Transverse colon (tissue), 4 donors: ENCODE measurements around the gene KRTAP2-3. TPM values are rescaled to one million over a fixed set of nuclear protein-coding genes. Genes with fewer than 3 reads are reported as not detected.
"Not testable (repeated sequence)": the region's sequence is repeated elsewhere in the genome, so short reads cannot be mapped to it uniquely, and the experiment has no call there.

ENCODE experiments used
- DNase-seq: peaks from one replicate; pipeline ENCODE4 v3.0.0-alpha.2; 2019
- H3K27ac ChIP-seq, 4 donors: fragments of 200-600 bp; sonication (generic); 2 replicates each; pipeline ENCODE4 v1.5.1; 2016 to 2018; ENCODE audit warnings: inconsistent platforms in 4 of 4
- H3K27me3 ChIP-seq: fragments of 200-600 bp; sonication (generic); 2 replicates; pipeline ENCODE4 v1.5.1; 2017; ENCODE audit warnings: inconsistent platforms
- H3K36me3 ChIP-seq, 4 donors: fragments of 200-600 bp; sonication (generic); 2 replicates each; pipeline ENCODE4 v1.5.1; 2017 to 2019; ENCODE audit warnings: inconsistent platforms in 4 of 4
- H3K4me1 ChIP-seq, 4 donors: fragments of 200-600 bp; sonication (generic); 2 replicates each; pipeline ENCODE4 v1.5.1; 2017 to 2020; ENCODE audit warnings: inconsistent platforms in 4 of 4
- H3K4me3 ChIP-seq, 4 donors: fragments of 200-600 bp; sonication (generic); 1 replicate in 1 of 4; 2 replicates in 3 of 4; pipeline versions ENCODE4 v1.5.1 to v1.6.1; 2017 to 2019; ENCODE audit warnings: inconsistent platforms in 4 of 4
- H3K9me3 ChIP-seq, 2 donors: fragments of 200-600 bp; sonication (generic); 2 replicates each; pipeline ENCODE4 v1.5.1; 2017 to 2019; ENCODE audit warnings: inconsistent platforms in 2 of 2
- EP300 ChIP-seq: sonication (generic); formaldehyde crosslinking; IDR thresholded peaks from one replicate; pipeline ENCODE4 v1.6.1; 2017; ENCODE audit warnings: antibody characterized with exemption, low read depth
- POLR2A ChIP-seq: fragments of 450-650 bp; IDR thresholded peaks from one replicate; pipeline ENCODE4 v1.6.1; 2016; ENCODE audit warnings: antibody characterized with exemption, mild to moderate bottlenecking, moderate library complexity
- POLR2AphosphoS5 ChIP-seq, 3 donors: sonication (generic); formaldehyde crosslinking; IDR thresholded peaks; one replicate each; pipeline ENCODE4 v1.6.1; 2016; ENCODE audit warnings: antibody characterized with exemption in 3 of 3
- WGBS, 2 donors: methylation state at CpG; one replicate each; pipeline ENCODE4 v1.1.5; 2018; ENCODE audit warnings: low coverage in 1 of 2; 5-methylcytosine and 5-hydroxymethylcytosine counted together
- in situ Hi-C, 4 donors: fragments of 200-750 bp; cut with MboI; loops; one replicate each; pipeline versions ENCODE4 v1.15.0 to v1.15.1; 2017; ENCODE audit warnings: low sequenced_read_pairs in 3 of 4, low pct_ligation_motif_present in 1 of 4, low pct_unique_long_range_greater_than_20kb in 1 of 4
- intact Hi-C: fragments of 100-400 bp; cut with DNase I; formaldehyde crosslinking; loops from one replicate; pipeline ENCODE4 v1.15.1; 2023; ENCODE audit warnings: low total_unique reads
- total RNA-seq, 4 donors: library from RNA; depleted of rRNA; stranded (reverse); fragments of >200 nt; gene quantifications; one replicate each; pipeline ENCODE4 v1.1.0, GENCODE V29; 2016
- TF ChIP-seq, protein P1 (sequence below), 5 experiments: fragments of 200-600 bp in 3 of 5; fragments of 450-650 bp in 2 of 5; sonication (generic) in 3 of 5; IDR thresholded peaks; 1 replicate in 2 of 5; 2 replicates in 3 of 5; pipeline ENCODE4 v1.5.1; 2016 to 2017; ENCODE audit warnings: antibody characterized with exemption in 5 of 5, inconsistent platforms in 3 of 5, mild to moderate bottlenecking in 2 of 5, moderate library complexity in 1 of 5

Gene KRTAP2-3
- total RNA-seq, 4 donors from 2014 or later = not detected

DNA sequence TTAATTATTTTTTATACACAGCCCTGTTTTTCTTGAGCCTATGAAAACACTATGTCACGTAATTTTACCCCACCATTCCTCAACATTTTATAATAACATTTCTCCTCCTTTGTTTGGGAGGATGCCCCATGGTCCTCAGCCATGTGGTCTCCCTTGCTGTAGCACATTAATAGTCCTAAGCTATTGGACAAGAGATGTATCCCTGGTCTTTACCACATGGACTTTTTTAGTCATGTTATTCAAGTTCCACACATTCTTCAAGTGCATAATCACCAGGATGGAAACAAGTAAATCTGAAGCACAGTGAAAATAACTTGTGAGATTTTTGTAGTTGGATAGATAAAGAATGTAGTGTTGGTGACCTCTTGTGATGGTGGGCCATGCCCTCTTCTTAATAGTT, 2.0 kb upstream of the KRTAP2-3 start:
- no peak for DNase-seq
- in situ Hi-C loops (no loop called here), intact Hi-C loops (no loop called here)
- no peaks in the 10 kb centered on the region for H3K36me3 ChIP-seq
- no peaks in the 10 kb centered on the region for H3K9me3 ChIP-seq
- no peaks in the 10 kb centered on the region for H3K4me1 ChIP-seq
- no peak overlapping the region for H3K4me3 ChIP-seq
- no peak overlapping the region for H3K27ac ChIP-seq
- WGBS, 2 donors = 58 to 70% methylated on average over 1 of the region's 1 CpG
- no peak for TF ChIP-seq POLR2A
- no peak for TF ChIP-seq EP300
- TF ChIP-seq POLR2AphosphoS5 (IDR thresholded peaks at IDR 0.05) = no peak
- peaks cover 23% of the 10 kb centered on the region for H3K27me3 ChIP-seq

DNA sequence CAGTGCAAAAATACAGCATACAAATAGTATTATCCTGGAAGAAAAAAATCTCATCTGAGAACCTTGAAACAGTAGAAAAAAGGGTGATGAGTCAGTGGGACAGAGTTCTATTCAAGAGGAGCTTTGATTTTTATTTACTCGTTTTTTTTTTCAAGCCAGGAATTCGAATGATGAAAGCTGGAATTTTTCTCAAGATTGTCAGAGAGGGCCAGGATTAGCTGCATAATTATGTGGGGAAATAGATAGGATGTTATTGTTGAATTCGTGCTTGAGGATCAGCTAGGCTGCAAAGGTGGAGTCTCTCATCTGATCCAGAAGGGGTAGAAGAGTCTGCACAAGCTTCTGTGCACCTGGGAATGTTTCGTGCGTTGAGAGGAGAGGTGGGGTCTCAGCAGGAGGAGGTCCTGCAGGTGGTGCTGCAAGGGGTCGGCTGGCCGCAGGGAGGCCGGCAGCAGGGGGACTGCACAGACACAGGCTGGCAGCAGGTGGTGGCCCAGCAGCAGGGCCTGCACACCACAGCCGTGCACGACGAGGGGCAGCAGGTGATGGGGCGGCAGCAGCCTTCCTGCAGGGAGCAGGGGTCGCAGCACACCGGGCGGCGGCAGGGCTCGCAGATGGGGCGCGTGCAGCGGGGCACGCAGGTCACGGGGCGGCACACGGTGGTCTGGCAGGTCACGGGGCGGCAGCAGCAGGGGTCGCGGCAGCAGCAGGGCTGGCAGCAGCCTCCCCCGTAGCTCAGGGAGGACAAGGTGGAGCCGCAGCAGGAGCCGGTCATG, 450 bp downstream of the KRTAP2-3 start:
- H3K27ac ChIP-seq, in situ Hi-C loops, DNase-seq, H3K9me3 ChIP-seq, intact Hi-C loops, H3K4me1 ChIP-seq, H3K36me3 ChIP-seq, H3K4me3 ChIP-seq: not testable (repeated sequence)
- peaks cover 18% of the 10 kb centered on the region for H3K27me3 ChIP-seq
- WGBS, 2 donors = 20 to 65% methylated on average over 1 to 9 of the region's 31 CpGs

DNA sequence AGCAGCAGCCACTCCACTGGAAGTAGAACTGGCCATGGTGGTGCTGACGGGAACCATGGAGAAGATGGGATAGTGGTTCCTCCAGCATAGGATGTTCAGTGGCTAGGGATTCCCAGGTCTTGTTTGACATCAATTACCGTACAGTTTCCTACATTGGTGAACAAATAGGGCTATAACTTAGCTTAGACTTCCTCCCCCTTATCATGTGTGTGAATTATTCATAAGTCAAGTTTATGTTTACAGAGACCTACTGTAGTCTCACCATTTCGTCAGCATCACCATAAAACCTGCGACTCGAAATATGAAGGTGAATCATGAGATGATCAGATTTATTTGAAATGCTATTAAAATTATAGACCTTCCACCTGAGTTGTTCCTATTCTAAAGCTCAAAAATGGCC, 1.2 kb downstream of the KRTAP2-3 start:
- no peak for TF ChIP-seq POLR2A
- no peak for TF ChIP-seq POLR2AphosphoS5 (IDR thresholded peaks at IDR 0.05)
- TF ChIP-seq, protein P1, sequence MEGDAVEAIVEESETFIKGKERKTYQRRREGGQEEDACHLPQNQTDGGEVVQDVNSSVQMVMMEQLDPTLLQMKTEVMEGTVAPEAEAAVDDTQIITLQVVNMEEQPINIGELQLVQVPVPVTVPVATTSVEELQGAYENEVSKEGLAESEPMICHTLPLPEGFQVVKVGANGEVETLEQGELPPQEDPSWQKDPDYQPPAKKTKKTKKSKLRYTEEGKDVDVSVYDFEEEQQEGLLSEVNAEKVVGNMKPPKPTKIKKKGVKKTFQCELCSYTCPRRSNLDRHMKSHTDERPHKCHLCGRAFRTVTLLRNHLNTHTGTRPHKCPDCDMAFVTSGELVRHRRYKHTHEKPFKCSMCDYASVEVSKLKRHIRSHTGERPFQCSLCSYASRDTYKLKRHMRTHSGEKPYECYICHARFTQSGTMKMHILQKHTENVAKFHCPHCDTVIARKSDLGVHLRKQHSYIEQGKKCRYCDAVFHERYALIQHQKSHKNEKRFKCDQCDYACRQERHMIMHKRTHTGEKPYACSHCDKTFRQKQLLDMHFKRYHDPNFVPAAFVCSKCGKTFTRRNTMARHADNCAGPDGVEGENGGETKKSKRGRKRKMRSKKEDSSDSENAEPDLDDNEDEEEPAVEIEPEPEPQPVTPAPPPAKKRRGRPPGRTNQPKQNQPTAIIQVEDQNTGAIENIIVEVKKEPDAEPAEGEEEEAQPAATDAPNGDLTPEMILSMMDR (IDR thresholded peaks at IDR 0.05) = no peak
- TF ChIP-seq EP300 = no peak
- Histone ChIP-seq H3K27me3 (peaks cover 18% of the 10 kb centered on the region), H3K27ac (no peak overlapping the region), H3K36me3 (no peaks in the 10 kb centered on the region), H3K4me3 (no peak overlapping the region), H3K4me1 (no peaks in the 10 kb centered on the region), H3K9me3 (no peaks in the 10 kb centered on the region)
- WGBS, 2 donors = 79% methylated on average over 5 of the region's 5 CpGs; no CpG with 5 or more reads in 1 of the 2 donors
- in situ Hi-C loops = no loop called here
- intact Hi-C loops = no loop called here
- DNase-seq = no peak

DNA sequence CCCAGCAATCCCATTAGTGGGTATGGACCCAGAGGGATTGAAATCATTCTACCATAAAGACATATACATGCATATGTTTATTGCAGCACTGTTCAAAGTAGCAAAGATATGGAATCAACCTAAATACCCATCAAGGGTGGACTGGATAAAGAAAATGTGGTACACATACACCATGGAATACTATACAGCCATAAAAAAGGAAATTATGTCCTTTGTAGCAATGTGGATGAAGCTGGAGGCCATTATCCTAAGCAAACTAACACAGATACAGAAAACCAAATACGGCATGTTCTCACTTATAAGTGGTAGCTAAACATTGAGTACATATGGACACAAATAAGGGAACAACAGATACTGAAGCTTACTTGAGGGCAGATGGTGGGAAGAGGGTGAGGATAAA, 2.4 kb downstream of the KRTAP2-3 start:
- Histone ChIP-seq H3K9me3 (no peaks in the 10 kb centered on the region), H3K27me3 (peaks cover 17% of the 10 kb centered on the region), H3K36me3 (no peaks in the 10 kb centered on the region), H3K4me1 (no peaks in the 10 kb centered on the region), H3K4me3 (no peak overlapping the region), H3K27ac (no peak overlapping the region)
- TF ChIP-seq POLR2A (no peak), EP300 (no peak), POLR2AphosphoS5 (IDR thresholded peaks at IDR 0.05) (no peak)
- TF ChIP-seq, protein P1 (IDR thresholded peaks at IDR 0.05) = no peak
- intact Hi-C loops = no loop called here
- no peak for DNase-seq
- in situ Hi-C loops = no loop called here
- 84 to 93% methylated on average over 1 of the region's 1 CpG for WGBS, 2 donors

DNA sequence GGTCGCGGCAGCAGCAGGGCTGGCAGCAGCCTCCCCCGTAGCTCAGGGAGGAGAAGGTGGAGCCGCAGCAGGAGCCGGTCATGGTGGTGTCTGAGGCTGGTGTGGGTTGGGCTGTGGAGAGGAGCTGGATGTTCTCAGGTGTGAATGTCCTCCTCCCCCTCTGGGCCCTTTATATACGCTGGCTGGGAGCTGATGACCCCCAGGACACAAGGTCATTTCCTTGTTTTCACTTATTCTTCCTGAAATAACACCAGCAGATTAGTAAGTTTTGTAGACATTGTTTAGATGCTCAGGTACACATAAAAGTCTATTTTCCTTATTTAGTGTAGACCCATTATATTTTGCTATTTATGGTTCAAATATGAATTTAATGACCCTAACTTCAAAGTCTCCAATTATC, 4.8 kb downstream of the KRTAP2-3 start, which contains the start of gene KRTAP2-2:
Gene KRTAP2-2, minus strand, starts transcription at position 101 of the 400 bp plus-strand sequence. Its CDS starts 19 bp downstream, at position 82.
- H3K27me3 ChIP-seq, H3K4me3 ChIP-seq, H3K4me1 ChIP-seq, intact Hi-C loops, H3K27ac ChIP-seq, H3K36me3 ChIP-seq, H3K9me3 ChIP-seq, in situ Hi-C loops, DNase-seq: not testable (repeated sequence)
- 40 to 73% methylated on average over 1 to 2 of the region's 6 CpGs for WGBS, 2 donors

DNA sequence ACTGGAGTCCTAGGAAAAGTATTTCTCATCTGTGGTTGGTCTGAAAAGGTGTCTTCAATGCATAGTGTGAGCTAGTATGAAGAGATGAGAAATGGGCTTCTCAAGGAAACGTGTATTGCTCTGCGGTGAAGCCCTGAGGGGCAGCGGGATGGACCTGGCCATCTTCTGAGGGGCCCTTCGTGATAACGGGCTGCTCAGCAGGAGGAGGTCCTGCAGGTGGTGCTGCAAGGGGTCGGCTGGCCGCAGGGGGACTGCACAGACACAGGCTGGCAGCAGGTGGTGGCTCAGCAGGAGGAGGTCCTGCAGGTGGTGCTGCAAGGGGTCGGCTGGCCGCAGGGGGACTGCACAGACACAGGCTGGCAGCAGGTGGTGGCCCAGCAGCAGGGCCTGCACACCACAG, 5.4 kb downstream of the KRTAP2-3 start:
- H3K36me3 ChIP-seq, in situ Hi-C loops, DNase-seq, H3K4me1 ChIP-seq, H3K9me3 ChIP-seq, H3K27ac ChIP-seq, H3K27me3 ChIP-seq, intact Hi-C loops, H3K4me3 ChIP-seq: not testable (repeated sequence)
- 62 to 78% methylated on average over 5 to 7 of the region's 9 CpGs for WGBS, 2 donors
